NT2/D1 (cell line): ENCODE data around the gene SNX6.

Source experiments
- YY1 ChIP-seq: IDR thresholded peaks from 2 replicates; pipeline ENCODE4 v1.6.1; 2011; ENCODE audit not compliant: insufficient read length, insufficient read depth
- ZNF274 ChIP-seq: IDR thresholded peaks from 2 replicates; pipeline ENCODE4 v1.6.1; 2011; ENCODE audit warnings: mild to moderate bottlenecking, low read depth, low read length

DNA sequence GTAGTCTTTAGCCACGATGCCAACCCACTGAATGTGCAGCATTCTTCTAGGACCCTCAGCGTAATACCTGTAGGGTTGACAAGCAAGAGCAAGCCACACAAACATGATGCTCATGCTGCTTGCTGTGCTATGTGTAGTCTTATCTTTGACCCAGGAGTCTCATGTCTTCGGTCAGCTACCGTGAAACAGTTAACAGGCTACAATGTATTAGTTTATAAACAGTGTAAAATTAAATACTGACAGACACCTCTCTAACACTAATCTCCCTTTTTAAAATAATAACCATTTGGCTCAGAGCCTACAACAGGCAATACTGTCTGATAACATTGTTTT lies 92.3 kb downstream of the SNX6 start:
- no peak for TF ChIP-seq YY1
- no peak for TF ChIP-seq ZNF274
